ENCODE results near the gene MOGAT3.

- no peak for TF ChIP-seq CTCF (IDR thresholded peaks at IDR 0.05; ENCODE audit: low read depth, low read length, poor library complexity, severe bottlenecking)
- TF ChIP-seq EZH2phosphoT487 (IDR thresholded peaks at IDR 0.05; ENCODE audit: borderline replicate concordance, low read length), result no peak
These were observed 30.8 kb upstream of the MOGAT3 start for GRCh38 chr7:101231644-101232043.

All from DOHH2 (cell line).